Neural cell (in vitro differentiated cells): Measurements from ENCODE around the gene NPDC1. TPM values are rescaled to one million over a fixed set of nuclear protein-coding genes. Genes with fewer than 3 reads are reported as not detected.

Source experiments
- H2AFZ ChIP-seq: fragments of 200-600, 300-800 bp; sonication (generic), shearing (Covaris generic); 2 replicates; pipeline ENCODE4 v1.6.0; 2014; ENCODE audit warnings: low read depth, mild to moderate bottlenecking, antibody characterized with exemption, low read length, moderate library complexity
- H3F3A ChIP-seq: fragments of 200-600 bp; shearing (Covaris generic); 2 replicates; pipeline ENCODE4 v1.6.1; 2016; ENCODE audit warnings: mild to moderate bottlenecking, moderate library complexity, mixed read lengths, antibody characterized with exemption, low read length; ENCODE audit not compliant: insufficient read depth, poor library complexity, severe bottlenecking
- H3K27ac ChIP-seq: fragments of 200-600, 300-800 bp; sonication (generic), shearing (Covaris generic); 2 replicates; pipeline ENCODE4 v1.5.1; 2014; ENCODE audit warnings: mild to moderate bottlenecking, low read length, moderate library complexity
- H3K27me3 ChIP-seq: fragments of 300-800, 200-600 bp; sonication (generic), shearing (Covaris generic); 2 replicates; pipeline ENCODE4 v1.6.0; 2014; ENCODE audit warnings: mild to moderate bottlenecking, low read depth, low read length, moderate library complexity; ENCODE audit not compliant: insufficient read depth
- H3K36me3 ChIP-seq: fragments of 300-800, 200-600 bp; sonication (generic), shearing (Covaris generic); 2 replicates; pipeline ENCODE4 v1.5.1; 2014; ENCODE audit warnings: mild to moderate bottlenecking, antibody characterized with exemption, low read length, moderate library complexity; ENCODE audit not compliant: insufficient read depth
- H3K4me2 ChIP-seq: fragments of 300-800, 200-600 bp; sonication (generic), shearing (Covaris generic); 2 replicates; pipeline ENCODE4 v1.6.0; 2014; ENCODE audit warnings: mild to moderate bottlenecking, low read length
- H3K4me3 ChIP-seq: fragments of 300-800, 200-600 bp; sonication (generic), shearing (Covaris generic); 2 replicates; pipeline ENCODE4 v1.5.1; 2014; ENCODE audit warnings: mild to moderate bottlenecking, low read length, moderate library complexity
- H3K79me2 ChIP-seq: fragments of 200-600 bp; shearing (Covaris generic); replicated peaks from 2 replicates; pipeline ENCODE4 v1.6.0; 2014; ENCODE audit warnings: mild to moderate bottlenecking, low read length, moderate library complexity; ENCODE audit not compliant: insufficient read depth
- H3K9ac ChIP-seq: fragments of 300-800, 200-600 bp; sonication (generic), shearing (Covaris generic); 2 replicates; pipeline ENCODE4 v1.6.1; 2016; ENCODE audit warnings: mild to moderate bottlenecking, low read length, mixed read lengths
- H3K9me2 ChIP-seq: fragments of 200-600 bp; shearing (Covaris generic); 2 replicates; pipeline ENCODE4 v1.6.1; 2016; ENCODE audit warnings: mild to moderate bottlenecking, low read length, mixed read lengths; ENCODE audit not compliant: insufficient read depth
- H3K9me3 ChIP-seq: fragments of 200-600, 300-800 bp; sonication (generic), shearing (Covaris generic); 2 replicates; pipeline ENCODE4 v1.6.1; 2016; ENCODE audit warnings: mild to moderate bottlenecking, mixed run types, low read length, moderate library complexity, mixed read lengths
- H4K20me1 ChIP-seq: fragments of 200-600 bp; shearing (Covaris generic); 2 replicates; pipeline ENCODE4 v1.6.1; 2016; ENCODE audit warnings: mild to moderate bottlenecking, mixed run types; ENCODE audit not compliant: insufficient read depth
- CTCF ChIP-seq: fragments of 450-650 bp; IDR thresholded peaks from 2 replicates; pipeline ENCODE4 v1.5.1; 2014; ENCODE audit warnings: antibody characterized with exemption, mild to moderate bottlenecking, moderate library complexity; ENCODE audit not compliant: poor library complexity, severe bottlenecking
- EP300 ChIP-seq: fragments of 450-650 bp; conservative IDR thresholded peaks from 2 replicates; pipeline ENCODE4 v1.6.1; 2014; ENCODE audit warnings: antibody characterized with exemption, mild to moderate bottlenecking, moderate library complexity; ENCODE audit not compliant: poor library complexity, severe bottlenecking
- EZH2 ChIP-seq: fragments of 200-600, 300-800 bp; shearing (Covaris generic), sonication (generic); IDR thresholded peaks from 2 replicates; pipeline ENCODE4 v1.6.1; 2014; ENCODE audit warnings: antibody characterized with exemption, low read length, borderline replicate concordance, mild to moderate bottlenecking; ENCODE audit not compliant: insufficient read depth, poor library complexity, severe bottlenecking
- MXI1 ChIP-seq: fragments of 450-650 bp; conservative IDR thresholded peaks from 2 replicates; pipeline ENCODE4 v1.6.1; 2014; ENCODE audit warnings: antibody characterized with exemption, mild to moderate bottlenecking; ENCODE audit not compliant: poor library complexity, severe bottlenecking
- POLR2AphosphoS5 ChIP-seq: IDR thresholded peaks from 2 replicates; pipeline ENCODE4 v1.6.1; 2012
- RAD21 ChIP-seq: fragments of 450-650 bp; conservative IDR thresholded peaks from 2 replicates; pipeline ENCODE4 v1.6.1; 2014; ENCODE audit warnings: antibody characterized with exemption, mild to moderate bottlenecking, moderate library complexity
- REST ChIP-seq: IDR thresholded peaks from 2 replicates; pipeline ENCODE4 v1.6.1; 2012; ENCODE audit warnings: borderline replicate concordance
- SMC3 ChIP-seq: fragments of 450-650 bp; conservative IDR thresholded peaks from 2 replicates; pipeline ENCODE4 v1.6.1; 2014; ENCODE audit warnings: antibody characterized with exemption, mild to moderate bottlenecking, moderate library complexity; ENCODE audit not compliant: poor library complexity
- TAF1 ChIP-seq: IDR thresholded peaks from 2 replicates; pipeline ENCODE4 v1.6.1; 2012; ENCODE audit warnings: low read depth
- polyA plus RNA-seq: library from polyadenylated mRNA; depleted of rRNA; stranded (reverse); fragments of >200 nt; gene quantifications from 2 replicates; pipeline ENCODE4 v1.2.3, GENCODE V29; 2014

NPDC1 gene
- polyA plus RNA-seq, 1 donor from 2014 or later: 161 TPM

DNA sequence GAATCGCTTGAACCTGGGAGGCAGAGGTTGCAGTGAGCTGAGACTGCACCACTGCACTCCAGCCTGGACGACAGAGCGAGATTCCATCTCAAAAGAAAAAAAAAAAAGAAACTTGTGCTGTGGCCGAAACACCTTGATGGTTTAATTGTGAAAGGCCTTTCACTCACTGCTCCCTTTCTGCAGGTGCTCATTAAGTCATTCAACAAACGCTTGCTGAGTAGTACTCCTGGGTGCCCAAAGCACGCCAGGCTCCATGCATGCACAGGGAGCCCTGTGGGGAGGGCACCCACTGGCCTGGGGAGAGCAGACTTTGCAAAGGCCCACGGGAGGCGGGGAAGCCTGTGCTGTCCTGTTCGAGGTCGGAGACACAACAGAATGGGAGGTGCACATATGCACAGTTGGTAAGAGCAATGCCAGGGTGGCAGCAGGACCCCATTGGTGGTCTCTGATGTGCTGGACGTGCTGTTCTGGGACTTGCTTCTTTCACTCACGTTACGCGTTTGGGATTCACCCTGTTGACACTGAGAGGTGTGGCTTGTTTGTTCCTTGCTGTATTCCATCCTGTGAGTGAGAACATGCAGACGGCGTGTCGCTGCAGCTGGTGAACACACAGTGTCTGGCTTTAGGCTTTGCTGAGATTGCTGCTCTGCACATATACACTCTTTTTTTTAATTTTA, 10.9 kb upstream of the NPDC1 start (continued):
- TF ChIP-seq CTCF: no peak

GRCh38 chr9:137055385-137056364, 9.7 kb upstream of the NPDC1 start:
- no peak overlapping the region for H3K4me2 ChIP-seq
- H3K27me3 ChIP-seq: peaks cover 50% of the 10 kb centered on the region
- no peaks in the 10 kb centered on the region for H3K9me3 ChIP-seq
- H3F3A ChIP-seq: no peaks in the 10 kb centered on the region
- H4K20me1 ChIP-seq: no peaks in the 10 kb centered on the region
- H3K9ac ChIP-seq: no peak overlapping the region
- H3K4me3 ChIP-seq: no peak overlapping the region
- H3K9me2 ChIP-seq: no peaks in the 10 kb centered on the region
- H3K36me3 ChIP-seq: no peaks in the 10 kb centered on the region
- no peaks in the 10 kb centered on the region for H3K79me2 ChIP-seq
- TF ChIP-seq POLR2AphosphoS5 (no peak), CTCF (no peak), RAD21 (no peak), SMC3 (no peak), EZH2 (no peak), EP300 (no peak), MXI1 (no peak), REST (no peak), TAF1 (no peak)
- H2AFZ ChIP-seq: no peak overlapping the region
- H3K27ac ChIP-seq: no peak overlapping the region
